Measurements from ENCODE around the gene AADACL4. TPM values are rescaled to one million over a fixed set of nuclear protein-coding genes. Genes with fewer than 3 reads are reported as not detected.

The AADACL4 gene
- total and polyA plus RNA-seq, 8 donors: not detected

DNA sequence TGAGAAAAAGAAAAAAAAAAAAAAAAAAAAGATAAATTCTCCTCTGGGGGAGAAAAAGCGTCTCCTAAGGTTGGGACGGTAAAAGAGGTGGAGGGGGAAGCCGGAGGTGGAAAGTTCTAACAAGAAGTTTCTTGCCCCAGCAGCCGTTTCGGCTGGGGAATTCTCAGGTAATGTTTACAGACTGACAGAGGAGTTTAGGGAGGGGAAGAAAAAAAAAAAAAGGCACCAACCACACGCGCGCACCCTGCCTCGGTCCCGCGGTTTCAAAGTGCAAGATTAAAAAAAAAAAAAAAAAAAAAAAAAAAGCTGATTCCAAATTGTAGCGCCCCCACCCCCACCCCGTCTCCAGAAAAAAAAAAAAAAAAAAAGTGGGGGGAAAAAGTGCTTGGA lies 26.4 kb upstream of the AADACL4 start:
- DNase-seq (peak in 5 of 6 donors; percentile 58 to 78 (median 66)), ATAC-seq (peak; percentile 33 to 58 (median 40)), FAIRE-seq (no peak)
- WGBS, 2 donors: 0% methylated on average over 13 of the region's 13 CpGs
- Histone ChIP-seq H3K27me3 (no peaks in the 10 kb centered on the region), H3K9me3 (no peaks in the 10 kb centered on the region), H3K36me3 (peaks cover 0 to 3% (median 0%) of the 10 kb centered on the region in 3 donors), H3K4me1 (peaks cover 14 to 31% (median 18%) of the 10 kb centered on the region in 3 donors), H3K27ac (peak overlapping the region; percentile 93 to 98 (median 95)), H3K4me3 (peak overlapping the region; percentile 79 to 92 (median 84))
- no peak for TF ChIP-seq CTCF (IDR thresholded peaks at IDR 0.05)
- intact Hi-C loops (cut with DNase I): loop anchor here in 1 of 3 donors (10.0 kb wide), 2 partner anchors 143 to 213 kb away; no protein-coding TSS in a partner anchor

DNA sequence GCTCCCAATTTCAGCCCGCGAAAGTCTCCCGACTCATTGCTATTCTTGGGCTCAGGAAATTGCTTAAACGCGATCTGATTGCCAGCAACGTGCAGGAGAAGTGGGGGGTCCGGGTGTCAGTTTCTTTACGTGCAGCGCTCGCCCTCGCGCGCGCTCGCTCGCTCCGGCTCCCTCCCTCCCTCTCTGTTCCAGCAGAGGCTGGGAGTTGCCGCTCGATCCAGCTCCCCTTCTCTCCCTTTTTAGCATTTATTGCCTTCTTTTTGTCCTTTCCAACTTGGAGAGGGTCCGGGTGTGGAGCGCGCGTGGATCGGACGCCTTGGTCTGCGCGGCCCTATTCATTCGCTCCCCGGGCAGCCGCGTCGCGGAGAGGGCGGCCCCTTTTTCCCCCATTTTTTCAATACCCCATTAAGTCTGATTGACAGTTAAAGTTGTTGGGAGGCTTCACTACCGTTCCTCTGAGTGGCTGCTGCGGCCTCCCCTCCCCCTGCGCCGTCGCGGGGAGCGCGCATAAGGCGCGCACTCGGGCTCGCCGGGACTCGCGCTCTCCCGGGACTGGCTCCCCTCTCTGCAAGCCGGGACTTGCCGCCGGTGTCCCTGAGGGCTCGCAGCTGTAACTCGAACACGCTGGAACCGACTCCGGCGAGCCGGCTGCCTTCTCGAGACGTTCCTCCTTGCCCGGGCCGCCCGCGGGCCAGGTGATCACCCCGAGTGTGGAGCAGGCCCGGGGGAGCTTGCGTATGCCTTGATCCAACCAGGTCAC lies 25.8 kb upstream of the AADACL4 start, which contains the start of gene DHRS3:
DHRS3 (minus strand) TSS at position 310 of the 760 bp plus-strand sequence. CDS start 862 bp downstream, outside the sequence.
- FAIRE-seq (no peak), DNase-seq (peak; percentile 80 to 92 (median 84)), ATAC-seq (peak; percentile 58 to 69 (median 66))
- peaks cover 14 to 31% (median 19%) of the 10 kb centered on the region in 3 donors for H3K4me1 ChIP-seq
- H3K27ac ChIP-seq: peak within 1 kb of the TSS; percentile 93 to 98 (median 95)
- H3K4me3 ChIP-seq: peak within 1 kb of the TSS; percentile 79 to 92 (median 84)
- intact Hi-C loops (cut with DNase I): loop anchor here in 1 of 3 donors (10.0 kb wide), 2 partner anchors 143 to 213 kb away; no protein-coding TSS in a partner anchor
- 0 to 1% methylated on average over 67 to 69 of the region's 69 CpGs for WGBS, 2 donors
- H3K9me3 ChIP-seq: no peaks in the 10 kb centered on the region
- no peaks in the 10 kb centered on the region for H3K27me3 ChIP-seq
- no peak for TF ChIP-seq CTCF (IDR thresholded peaks at IDR 0.05)
- H3K36me3 ChIP-seq: no peaks in the 10 kb centered on the region

DNA sequence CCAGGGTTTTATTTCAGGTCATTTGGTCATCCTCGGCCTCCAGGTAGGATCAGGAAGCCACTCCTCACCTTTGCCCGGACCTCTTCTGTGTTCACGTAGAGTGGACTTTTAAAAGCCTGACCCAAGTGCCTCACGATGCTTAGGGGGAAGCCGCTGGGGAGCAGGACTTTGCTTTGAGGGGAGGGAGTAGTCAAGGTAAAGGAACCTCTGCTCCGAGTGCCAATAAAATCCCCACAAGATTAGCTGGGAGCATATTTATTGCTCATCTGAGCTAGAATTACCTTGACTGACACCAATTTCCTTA lies 25.3 kb upstream of the AADACL4 start:
- intact Hi-C loops (cut with DNase I): loop anchor here in 1 of 3 donors (10.0 kb wide), 2 partner anchors 144 to 214 kb away; no protein-coding TSS in a partner anchor
- Histone ChIP-seq H3K27me3 (no peaks in the 10 kb centered on the region), H3K4me1 (peaks cover 14 to 26% (median 16%) of the 10 kb centered on the region in 3 donors), H3K36me3 (no peaks in the 10 kb centered on the region), H3K9me3 (no peaks in the 10 kb centered on the region), H3K27ac (peak overlapping the region; percentile 69 to 98 (median 95)), H3K4me3 (peak overlapping the region; percentile 79 to 92 (median 84))
- TF ChIP-seq CTCF (IDR thresholded peaks at IDR 0.05): no peak
- no peak for DNase-seq
- WGBS, 2 donors: 2 to 5% methylated on average over 6 of the region's 6 CpGs
- no peak for ATAC-seq
- no peak for FAIRE-seq

DNA sequence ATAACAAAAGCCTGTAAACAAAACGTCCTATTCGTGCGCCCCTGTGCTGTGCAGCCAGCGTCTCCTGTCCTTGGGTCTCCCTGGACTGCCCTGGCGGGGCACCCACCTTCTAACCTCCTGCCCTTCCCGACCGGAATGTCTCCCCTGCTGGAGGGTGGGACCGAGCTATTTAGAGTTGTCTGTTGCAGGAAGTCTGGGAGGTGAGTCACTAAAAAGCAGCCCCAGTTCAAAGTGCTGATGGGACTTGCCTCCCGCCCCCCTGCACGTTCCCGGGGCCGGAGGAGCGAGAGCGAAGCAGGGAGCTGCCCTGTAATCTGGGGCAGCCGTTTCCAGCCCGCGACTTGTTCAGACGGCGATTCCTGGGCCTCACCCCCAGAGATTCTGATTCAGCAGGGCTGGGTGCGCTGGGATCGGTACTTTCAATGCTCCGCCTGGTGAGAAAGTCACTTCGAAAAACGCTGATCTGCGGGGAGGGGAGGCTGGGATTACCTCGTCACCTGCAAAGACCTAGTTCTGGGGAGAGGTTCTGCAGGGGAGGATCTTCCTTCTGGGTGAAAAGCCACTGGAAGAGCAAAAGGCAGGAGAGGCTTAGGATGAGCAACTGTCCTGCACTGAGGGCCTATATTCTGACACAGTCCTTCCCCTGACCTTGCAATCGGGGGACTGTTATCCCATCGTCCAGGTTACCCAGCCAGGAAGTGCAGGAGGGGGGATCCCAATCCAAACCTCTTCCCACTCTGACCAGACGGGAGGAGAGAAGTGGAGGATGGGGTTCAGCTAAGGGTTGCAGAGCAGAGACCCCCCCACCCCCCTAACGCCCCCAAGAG lies 24.7 kb upstream of the AADACL4 start:
- no peak for TF ChIP-seq CTCF (IDR thresholded peaks at IDR 0.05)
- intact Hi-C loops (cut with DNase I): loop anchor here in 1 of 3 donors (10.0 kb wide), 2 partner anchors 144 to 214 kb away; no protein-coding TSS in a partner anchor
- ATAC-seq (peak; percentile 27 to 47 (median 30)), DNase-seq (peak; percentile 64 to 83 (median 71)), FAIRE-seq (no peak)
- H3K27me3 ChIP-seq: no peaks in the 10 kb centered on the region
- peak overlapping the region; percentile 79 to 92 (median 84) for H3K4me3 ChIP-seq
- no peaks in the 10 kb centered on the region for H3K9me3 ChIP-seq
- WGBS, 2 donors: 2 to 7% methylated on average over 30 of the region's 30 CpGs
- no peaks in the 10 kb centered on the region for H3K36me3 ChIP-seq
- peaks cover 12 to 22% (median 14%) of the 10 kb centered on the region in 3 donors for H3K4me1 ChIP-seq
- peak overlapping the region; percentile 69 to 98 (median 95) for H3K27ac ChIP-seq
